Kidney capillary endothelial cell (primary cell): ENCODE results near the gene LRP1-AS.

Experiments used
- DNase-seq: peaks from one replicate; pipeline ENCODE4 v3.0.0-alpha.2; 2018; ENCODE audit warnings: low spot score

LRP1-AS gene

DNA sequence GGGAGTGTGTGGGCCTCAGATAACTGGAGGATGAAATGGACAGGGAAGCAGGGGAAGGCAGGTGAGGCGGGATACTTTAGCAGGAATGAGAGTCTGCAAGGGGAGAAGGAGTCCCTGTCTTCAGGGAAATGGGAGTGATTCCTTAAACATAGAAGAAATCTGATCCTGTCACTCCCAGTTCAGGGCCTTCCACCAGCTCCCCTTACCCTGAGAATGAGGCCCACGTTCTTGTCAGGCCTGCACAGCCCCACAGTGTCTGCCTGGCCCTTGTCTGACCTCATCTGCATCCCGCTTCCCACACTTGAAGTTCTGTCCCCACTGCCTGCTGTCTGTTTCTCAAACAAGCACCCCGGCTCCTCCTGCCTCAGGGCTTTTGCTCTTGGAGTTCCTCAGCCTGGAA, 12.6 kb upstream of the LRP1-AS start:
- DNase-seq, result no peak

DNA sequence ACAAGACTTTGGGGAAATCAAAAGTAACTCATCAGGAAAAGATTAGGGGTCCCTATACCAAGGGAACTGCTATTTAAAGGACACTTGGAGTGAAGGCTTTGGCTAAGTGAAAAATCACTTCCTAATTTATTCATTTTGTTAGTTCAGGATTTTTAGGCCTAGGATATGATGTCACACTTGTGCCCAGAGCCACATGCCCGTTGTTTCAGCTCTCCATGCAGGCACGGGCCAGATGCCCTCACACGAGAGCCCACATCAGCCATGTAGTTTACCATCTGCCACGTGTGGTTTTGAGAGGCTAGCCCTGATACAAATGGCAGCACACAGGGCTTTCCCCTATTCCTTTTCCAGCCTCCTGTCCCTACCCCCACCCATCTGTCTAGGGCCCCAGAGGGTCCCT, 11.9 kb upstream of the LRP1-AS start:
- no peak for DNase-seq

DNA sequence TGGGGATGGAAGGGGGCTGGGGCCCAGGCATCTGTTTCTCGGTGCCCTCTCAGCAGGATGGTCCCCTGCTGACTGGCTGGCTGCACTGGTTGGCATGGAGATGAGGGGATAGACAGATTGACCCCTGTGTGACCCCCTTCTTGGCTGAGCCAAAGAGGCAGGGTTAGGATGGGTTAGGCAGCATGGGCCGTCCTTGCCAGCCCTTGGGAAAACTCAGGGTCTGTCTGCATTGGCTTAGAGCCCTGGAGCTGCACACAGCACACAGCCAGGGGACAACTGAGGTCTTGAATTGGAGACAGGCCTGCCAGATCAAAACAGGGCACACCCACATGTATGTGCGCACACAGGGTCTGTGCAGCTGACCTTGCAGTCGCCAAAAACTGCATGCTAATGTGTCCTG, 11.2 kb upstream of the LRP1-AS start:
- no peak for DNase-seq

DNA sequence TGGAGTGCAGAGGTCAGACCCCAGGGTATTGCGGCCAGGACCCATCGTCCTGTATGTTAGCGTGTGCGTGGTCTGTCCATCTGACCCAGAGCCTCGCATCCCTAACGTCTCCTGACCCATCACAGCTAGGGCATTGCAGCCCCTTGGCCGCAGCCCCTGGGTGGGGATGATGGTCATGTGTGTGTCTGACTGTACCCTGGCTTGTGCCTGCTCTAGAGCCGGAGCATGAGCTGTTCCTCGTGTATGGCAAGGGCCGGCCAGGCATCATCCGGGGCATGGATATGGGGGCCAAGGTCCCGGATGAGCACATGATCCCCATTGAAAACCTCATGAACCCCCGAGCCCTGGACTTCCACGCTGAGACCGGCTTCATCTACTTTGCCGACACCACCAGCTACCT, 10.8 kb upstream of the LRP1-AS start:
- DNase-seq, result no peak

DNA sequence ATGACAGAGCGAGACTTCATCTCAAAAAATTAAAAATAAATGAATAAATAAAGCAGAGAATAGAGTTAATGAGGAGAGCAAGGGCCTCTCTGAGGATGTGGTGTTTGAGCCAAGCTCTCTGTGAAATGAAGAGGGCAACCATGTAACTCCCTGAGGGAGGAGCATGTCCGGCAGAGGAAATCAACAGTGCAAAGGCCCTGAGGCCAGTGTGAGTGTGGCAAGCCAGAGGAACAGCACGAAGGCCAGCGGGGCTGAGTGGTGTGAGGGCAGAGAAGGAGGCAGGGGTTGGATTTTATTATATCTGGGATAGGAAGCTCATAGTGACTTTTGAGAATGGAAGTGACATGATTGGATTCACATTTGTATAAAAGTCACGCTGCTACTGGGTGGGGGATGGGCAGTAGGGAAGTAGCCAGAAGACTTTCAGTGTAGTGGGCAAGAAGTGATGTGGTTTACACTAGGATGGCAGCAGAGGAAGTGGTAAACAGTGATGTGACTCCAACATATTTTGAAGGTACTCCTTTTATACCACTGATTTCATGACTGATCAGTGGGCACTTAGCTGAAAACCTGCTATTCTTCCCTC, 10.3 kb upstream of the LRP1-AS start:
- DNase-seq, result no peak

DNA sequence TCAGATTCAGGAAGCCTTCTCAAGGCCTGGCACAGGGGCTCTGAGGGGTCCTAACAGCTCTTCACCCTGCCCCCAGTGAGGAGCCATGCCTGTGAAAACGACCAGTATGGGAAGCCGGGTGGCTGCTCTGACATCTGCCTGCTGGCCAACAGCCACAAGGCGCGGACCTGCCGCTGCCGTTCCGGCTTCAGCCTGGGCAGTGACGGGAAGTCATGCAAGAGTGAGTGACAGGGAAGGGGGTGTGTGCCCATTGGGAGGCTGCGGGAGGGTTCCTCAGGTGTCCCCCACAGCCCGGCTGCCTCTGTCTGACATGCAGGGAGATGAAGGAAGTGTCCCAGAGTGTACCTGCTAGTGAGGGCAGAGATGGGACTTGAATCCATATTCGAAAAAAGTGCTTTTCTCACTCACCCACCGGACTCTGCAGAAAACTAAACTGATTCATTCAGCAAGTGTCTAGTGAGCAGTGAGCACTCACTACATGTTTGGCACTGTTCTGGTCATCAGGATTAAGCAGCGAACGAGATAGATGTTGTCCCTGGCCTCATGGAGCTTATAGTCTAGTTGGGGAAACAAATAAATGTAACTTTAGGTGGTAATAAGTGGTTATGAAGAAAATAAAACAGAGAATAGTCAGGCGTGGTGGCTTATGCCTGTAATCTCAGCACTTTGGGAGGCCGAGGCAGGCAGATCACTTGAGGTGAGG, 9.4 kb upstream of the LRP1-AS start:
- DNase-seq, result no peak

DNA sequence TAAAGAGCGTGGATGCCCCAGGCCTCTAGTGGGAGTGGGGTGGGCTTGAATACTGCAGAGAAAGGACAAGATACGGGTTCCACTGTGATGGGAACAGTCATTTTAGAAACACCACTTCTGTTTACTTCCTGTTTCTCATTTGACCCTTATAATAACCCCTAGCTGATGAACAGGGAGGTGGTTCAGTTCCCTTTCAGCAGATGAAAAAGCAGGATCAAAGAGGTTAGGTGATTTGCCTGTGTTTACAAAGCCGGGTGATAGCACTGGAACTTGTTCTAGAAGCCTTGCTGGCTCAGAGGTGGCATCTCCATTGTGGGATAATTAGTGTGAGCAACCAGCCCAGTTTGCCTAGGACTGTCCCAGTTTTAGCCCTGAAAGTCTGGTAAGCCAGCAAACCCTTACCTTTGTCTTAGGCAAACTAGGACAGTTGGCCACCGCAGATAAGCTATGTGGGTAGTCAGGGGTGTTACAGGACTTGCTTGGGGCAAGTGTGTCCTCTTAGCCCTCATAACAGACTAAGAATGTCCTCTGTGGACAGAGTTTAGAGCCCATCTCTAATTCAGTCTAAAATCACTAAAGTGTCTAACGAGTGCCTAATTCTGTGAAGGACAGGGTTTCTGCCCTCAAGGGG, 7.5 kb upstream of the LRP1-AS start:
- DNase-seq, result no peak

DNA sequence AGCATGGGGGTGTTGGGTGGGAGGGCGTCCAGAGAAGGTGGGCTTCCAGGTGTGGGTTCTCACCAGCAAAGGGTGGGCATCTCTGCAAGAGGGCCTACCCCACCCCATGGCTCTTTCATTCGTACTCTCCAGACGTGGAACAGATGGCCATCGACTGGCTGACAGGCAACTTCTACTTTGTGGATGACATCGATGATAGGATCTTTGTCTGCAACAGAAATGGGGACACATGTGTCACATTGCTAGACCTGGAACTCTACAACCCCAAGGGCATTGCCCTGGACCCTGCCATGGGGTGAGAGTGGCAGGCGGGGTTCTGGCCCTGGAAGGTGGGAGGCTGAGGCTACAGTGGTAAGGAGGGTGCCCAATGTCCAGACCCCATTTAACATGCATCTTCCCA, 6.7 kb upstream of the LRP1-AS start:
- DNase-seq, result no peak

DNA sequence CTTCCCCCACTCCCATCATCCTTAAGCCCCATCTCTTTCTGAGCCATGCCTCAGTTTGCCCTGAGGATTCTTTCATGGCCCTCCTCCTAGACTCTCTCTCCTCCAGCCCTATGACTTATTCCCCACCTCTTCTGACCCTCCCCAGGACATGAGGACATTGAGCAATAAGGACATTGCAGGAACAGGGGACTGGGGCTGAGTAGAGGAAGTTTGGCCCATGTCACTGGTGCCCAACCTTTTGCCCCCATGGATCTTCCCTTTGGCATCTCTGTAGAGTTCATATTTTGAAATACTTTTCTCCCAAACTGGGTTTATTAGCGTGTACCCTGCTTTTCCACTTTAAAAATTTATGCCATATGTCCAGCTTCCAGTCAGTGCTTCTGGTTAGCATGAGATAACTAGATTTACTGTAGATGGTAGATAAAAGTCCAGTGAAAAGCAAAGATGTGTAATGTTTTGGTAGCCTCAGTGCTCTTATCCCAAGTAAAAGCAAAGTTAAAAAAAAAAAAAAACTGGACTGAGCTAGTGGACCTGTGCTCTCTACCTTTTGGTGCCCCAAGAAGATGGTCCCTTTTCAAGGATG, 6.1 kb upstream of the LRP1-AS start:
- DNase-seq, result no peak

DNA sequence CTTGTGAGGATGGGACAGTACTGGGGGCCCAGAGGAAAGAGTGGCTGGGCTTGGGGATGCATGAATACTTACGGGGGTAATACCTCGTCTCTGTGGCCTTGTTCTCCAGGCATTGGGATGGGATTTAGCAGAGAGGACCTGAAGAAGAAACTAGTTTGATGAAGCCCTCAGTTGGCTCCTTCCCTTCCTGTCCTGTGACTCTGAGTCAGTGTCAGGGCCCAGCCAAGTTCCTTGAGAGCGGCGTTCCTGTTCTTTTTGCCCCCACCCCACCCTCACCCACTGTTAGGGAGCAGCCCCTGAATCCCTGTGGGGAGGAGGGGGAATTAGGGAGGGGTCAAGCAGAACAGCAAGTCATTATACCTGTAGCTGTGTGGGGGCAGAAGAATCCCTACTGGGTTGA, 5.2 kb upstream of the LRP1-AS start:
- DNase-seq, result no peak

DNA sequence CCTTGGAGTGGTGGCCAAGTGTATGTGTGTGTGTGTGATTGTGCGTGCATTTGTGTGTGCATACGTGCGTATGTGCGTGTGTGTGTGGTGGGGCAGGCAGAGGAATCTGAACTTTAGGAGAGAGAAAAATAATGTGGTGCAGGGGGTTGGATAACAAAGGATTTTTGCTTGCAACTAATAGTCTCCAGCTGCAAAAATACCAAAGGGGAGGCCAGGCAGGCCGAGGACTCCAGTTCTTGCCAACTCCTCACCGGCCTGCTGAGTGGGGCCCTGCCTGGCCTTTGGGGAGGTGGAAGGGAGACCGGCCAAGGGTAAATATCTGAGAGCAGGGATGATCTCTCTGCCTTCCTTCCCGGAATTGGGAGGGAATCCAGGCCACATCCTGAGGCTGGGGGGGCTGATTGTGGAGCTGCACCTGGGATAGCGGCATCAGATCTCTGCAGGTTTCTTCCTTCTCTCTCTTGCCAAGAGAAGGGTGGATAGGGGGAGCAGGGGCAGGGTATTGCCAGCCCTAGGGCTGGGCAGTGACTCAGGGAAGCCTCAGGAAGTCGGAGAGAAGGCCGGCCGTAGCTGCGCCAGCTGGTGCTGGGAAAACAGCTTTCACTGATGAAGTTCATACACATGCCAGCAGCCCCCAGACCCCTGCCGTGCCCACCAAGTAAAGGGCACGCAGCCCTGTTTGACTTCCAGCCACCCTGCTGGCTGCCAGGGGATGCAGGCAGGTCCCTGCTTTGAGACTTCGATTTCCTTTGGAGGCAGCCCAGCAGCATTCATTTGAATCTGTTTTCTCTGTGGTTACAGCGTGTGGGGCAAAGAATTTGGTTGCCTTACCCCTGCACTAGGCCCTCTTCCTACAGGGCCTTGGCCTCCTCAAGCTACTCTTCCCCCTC, 4.6 kb upstream of the LRP1-AS start:
- peak; percentile 16 for DNase-seq

DNA sequence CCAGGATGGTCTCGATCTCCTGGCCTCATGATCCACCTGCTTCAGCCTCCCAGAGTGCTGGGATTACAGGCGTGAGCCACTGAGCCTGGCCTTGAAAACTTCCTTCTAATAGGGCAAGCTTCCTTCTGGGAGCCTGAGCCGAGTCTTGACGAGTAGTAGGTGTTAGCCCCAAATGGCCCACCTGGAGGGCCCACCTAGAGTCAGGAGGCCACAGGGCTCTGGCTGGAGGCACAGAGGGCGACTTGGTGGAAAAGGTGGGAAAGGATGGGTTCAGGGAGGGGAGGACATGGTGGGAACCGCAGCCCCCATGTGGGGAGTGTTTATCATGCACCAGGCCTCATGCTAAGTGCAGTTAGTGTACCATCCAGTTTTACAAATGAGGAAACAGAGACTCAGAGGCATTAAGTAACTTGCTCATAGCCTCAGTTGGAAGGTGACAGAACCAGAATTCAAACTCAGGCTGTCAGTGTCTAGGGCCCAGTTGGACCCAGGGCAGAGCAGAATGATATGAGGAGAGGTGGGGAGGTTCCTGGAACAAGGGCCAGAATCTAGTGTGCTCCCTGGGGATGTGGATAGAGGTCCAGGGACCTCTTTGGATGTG, 3.1 kb upstream of the LRP1-AS start:
- no peak for DNase-seq

DNA sequence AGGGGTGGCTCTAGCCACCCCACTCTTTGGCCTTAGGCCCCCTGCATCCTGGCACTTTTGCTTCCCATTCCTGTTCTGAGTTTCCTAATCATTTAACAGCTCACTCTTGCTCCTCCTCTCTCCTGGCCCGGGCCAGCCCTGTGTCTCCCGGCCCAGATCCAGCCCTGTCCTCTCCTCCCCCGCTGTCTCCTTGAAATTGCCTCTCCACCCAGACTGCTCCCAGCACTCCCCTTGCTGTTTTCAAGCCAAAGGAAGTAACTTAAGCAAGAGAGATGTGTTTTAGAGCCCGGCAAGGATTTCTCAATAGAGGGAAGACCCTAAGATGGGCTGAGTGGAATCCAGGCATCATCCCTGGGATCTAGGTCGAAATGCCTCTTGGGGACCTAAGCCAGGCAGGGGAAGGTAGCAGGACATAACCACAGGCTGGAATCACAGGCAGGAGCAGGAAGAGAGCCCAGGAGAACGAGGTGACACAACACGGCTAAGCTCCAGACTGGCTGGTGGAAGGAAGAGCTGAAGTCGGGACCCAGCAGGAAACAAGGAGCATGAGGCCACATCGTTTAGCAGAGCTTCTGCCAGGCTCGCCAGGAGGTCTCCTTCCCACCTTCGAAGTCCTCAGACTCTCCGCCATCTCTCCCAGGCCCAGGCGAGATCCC, 2.0 kb upstream of the LRP1-AS start:
- DNase-seq, result no peak

DNA sequence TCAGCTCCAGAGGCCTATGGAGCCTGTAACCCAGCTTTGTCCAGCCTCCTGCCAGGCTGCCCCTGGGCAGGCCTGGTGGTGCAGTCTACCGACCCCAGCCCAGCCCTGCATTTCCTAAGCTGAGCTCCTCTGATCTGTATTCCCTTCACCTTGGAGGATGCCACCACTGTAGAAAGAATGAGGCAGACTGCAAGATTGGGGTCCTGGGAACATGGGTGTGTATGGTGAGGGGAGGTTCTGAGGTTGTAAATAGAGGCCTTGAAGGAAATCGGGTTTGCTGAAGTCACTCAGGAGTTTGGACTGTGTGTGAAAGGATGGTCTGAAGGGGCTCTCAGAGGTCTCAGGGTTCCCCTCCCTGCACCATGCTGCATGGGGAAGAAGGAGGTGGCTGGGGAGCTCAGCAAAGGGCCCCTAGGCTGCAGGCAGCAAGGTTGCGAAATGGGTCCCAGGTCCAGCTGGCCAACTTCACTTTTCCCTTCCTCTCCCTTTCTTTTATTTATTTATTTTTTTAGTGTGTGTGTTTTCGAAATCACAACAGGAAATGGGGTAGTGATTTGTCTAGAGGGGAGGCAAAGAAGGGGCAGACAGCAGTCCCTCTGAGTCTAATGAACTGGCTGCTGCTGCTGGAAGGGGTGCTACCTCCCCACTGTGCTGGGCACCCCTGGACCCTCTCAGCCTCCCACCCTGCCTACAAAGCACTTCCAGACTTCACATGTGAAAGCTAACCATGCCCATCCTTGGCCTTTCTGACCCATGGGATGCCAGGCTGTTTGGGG, 1.2 kb upstream of the LRP1-AS start:
- no peak for DNase-seq

DNA sequence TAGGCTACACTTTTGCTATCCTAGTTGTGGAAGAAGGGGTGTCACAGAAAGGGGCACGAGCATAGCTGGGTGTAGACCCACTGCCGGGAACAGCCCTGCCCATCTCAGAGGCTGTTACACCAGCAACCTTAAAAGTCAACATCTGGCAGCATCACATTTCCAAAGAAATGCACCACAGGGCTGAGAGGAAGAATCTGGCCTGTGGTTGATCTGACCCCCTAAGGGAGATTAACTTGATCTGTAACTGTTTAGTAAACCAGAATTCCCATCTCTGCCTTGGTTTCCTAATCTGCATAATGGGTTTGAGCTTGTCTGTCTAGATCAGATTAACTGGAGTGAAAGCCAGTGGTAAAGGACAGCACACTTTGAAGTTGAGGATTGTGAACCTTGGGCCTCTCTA, 1.3 kb downstream of the LRP1-AS start:
- no peak for DNase-seq

DNA sequence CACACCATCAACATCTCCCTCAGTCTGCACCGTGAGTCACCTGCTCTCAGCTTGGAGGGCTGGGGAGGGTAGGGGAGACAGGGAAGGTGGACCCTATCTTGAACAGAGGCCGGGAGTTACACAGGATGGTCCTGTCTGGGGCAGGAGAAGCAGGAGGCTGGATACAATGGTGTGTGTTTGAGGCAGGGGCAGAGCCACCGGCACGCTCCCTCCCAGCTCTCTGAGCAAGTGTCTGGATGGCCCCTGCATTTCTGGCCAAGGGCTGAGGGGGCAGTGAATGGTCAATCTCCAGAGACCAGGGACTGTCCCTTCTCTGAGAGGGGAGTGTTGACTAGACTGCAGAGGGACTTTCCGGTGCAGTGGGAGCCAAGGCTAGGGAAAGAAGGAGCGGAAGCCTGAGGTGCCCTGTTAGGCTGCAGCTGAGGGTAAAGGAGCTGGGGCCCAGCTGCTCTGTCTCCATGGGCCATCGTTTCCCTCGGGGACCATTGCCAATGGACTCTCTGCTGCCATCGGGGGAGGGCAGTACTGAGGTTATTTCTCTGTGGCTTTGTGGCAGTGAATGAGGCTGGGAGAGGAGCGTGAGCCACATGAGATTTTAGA, 1.9 kb downstream of the LRP1-AS start:
- no peak for DNase-seq

DNA sequence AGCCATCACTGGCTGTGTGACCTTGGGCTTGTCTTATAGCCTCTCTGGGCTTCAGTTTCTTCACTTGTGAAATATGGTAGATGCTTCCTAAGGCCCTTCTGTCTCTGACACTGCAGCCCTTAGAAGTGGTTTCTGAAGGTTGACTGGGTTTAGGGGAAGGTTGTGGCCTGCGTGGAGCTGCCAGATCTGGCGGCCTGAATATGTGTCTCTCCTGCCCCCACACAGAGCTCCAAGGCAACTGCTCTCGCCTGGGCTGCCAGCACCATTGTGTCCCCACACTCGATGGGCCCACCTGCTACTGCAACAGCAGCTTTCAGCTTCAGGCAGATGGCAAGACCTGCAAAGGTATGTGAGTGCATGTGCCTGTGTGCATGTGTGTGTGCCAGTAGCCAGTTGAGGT, 4.0 kb downstream of the LRP1-AS start:
- no peak for DNase-seq

DNA sequence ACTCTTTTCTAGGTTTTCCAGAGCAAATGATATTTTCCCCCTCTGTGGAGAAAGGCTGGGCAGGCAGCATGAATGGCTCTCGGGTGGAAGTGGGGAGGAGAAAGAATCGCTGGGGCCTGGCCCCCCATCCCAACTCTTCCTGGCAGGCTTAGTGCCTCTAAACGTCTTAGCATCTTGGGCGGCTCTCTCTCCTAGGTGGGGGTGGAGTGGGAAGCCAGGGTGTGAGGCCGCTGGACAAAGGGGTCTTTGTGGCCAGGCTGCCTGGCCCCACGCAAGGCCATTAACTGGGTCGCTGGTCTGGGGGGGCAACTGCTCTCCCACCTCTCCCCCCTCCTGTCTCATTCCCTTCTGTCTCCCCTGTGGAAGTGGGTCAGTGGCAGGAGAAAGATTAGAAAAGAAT, 4.7 kb downstream of the LRP1-AS start:
- no peak for DNase-seq

DNA sequence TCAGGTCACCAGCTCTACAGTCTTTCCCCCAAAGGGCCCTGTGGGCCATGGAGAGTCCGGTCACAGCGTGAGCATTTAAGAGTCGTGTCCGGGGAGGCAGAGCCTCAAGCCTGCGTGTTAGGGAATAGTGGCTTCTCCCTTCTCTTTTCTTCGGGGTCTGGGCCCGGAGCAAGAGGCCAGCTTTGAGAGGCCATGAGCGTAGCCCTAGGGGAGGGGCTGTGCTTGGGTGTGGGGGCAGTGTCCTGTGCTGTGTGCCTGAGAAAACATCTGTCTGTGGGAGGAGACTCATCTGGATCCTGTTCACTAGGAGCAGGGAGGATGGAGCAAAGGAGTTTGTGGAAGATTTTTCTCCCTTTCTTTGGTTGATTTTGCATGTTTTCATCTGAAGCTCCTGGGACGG, 5.3 kb downstream of the LRP1-AS start:
- no peak for DNase-seq

DNA sequence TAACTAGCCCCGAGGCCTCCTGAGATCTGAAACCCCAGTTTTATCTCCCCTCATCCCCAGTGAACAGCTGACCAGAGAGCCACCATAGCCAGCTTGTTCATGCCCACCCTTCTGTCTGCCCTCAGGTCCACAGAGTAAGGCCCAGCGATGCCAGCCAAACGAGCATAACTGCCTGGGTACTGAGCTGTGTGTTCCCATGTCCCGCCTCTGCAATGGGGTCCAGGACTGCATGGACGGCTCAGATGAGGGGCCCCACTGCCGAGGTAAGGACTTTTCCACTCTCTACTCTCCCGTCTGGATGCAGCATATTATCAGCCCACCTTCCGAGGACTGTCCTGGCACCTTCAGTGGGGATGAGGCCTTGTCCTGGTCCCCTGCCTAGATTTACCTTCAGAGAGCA, 6.2 kb downstream of the LRP1-AS start:
- no peak for DNase-seq
